Frontal cortex (tissue), 4 donors: ENCODE data around the gene HDAC2. TPM values are rescaled to one million over a fixed set of nuclear protein-coding genes. Genes with fewer than 3 reads are reported as not detected.
A peak's percentile ranks its signal among the peaks of the same experiment; 100 is the strongest.
"Not testable (repeated sequence)": the region's sequence is repeated elsewhere in the genome, so short reads cannot be mapped to it uniquely, and the experiment has no call there.

Source experiments
- DNase-seq, 2 donors: peaks; one replicate each; pipeline ENCODE4 v3.0.0; 2012; ENCODE audit warnings: low spot score in 2 of 2
- FAIRE-seq: peaks from 2 replicates; lab custom pipeline; 2012; peaks lifted over from hg19 to GRCh38; lab: Jason Lieb, UNC
- total RNA-seq: library from RNA; depleted of rRNA; stranded (reverse); fragments of >200 nt; gene quantifications from one replicate; pipeline ENCODE4 v1.2.3, GENCODE V29; 2014
- donor health status: control.
- donor health status: control.
- donor health status: control.

Gene HDAC2
- 206 TPM for total RNA-seq

GRCh38 chr6:113970805-113971676 lies at the start of gene HDAC2:
Gene HDAC2 (minus strand): TSS chr6:113971148. CDS start chr6:113970908, 240 bp downstream.
- DNase-seq (peak; percentile 87 to 95), FAIRE-seq (no peak)

- FAIRE-seq, result no peak
- DNase-seq, result no peak
Measured at GRCh38 chr6:114020196-114020595, 49.2 kb upstream of the HDAC2 start.

- FAIRE-seq, DNase-seq: not testable (repeated sequence)
Measured at GRCh38 chr6:114017146-114017545, 46.2 kb upstream of the HDAC2 start.

GRCh38 chr6:114014106-114014505 lies 43.2 kb upstream of the HDAC2 start:
- not testable (repeated sequence) for FAIRE-seq, DNase-seq

GRCh38 chr6:114011486-114011885 lies 40.5 kb upstream of the HDAC2 start:
- FAIRE-seq, result not testable (repeated sequence)

GRCh38 chr6:114010540-114010939 lies 39.6 kb upstream of the HDAC2 start:
- DNase-seq, result no peak
- no peak for FAIRE-seq

More at GRCh38 chr6:114011486-114011885, 40.5 kb upstream of the HDAC2 start:
- not testable (repeated sequence) for DNase-seq

- DNase-seq, result no peak
- no peak for FAIRE-seq
Measured at GRCh38 chr6:114009192-114009591, 38.2 kb upstream of the HDAC2 start.

- no peak for DNase-seq
- FAIRE-seq, result no peak
Measured at GRCh38 chr6:114008331-114008730, 37.4 kb upstream of the HDAC2 start.

- DNase-seq, result no peak
- no peak for FAIRE-seq
Measured at GRCh38 chr6:114007516-114007915, 36.6 kb upstream of the HDAC2 start.

- no peak for DNase-seq
- no peak for FAIRE-seq
Measured at GRCh38 chr6:114001354-114001753, 30.4 kb upstream of the HDAC2 start.

GRCh38 chr6:114000069-114000468 lies 29.1 kb upstream of the HDAC2 start:
- FAIRE-seq, result no peak
- DNase-seq, result no peak

GRCh38 chr6:113999284-113999683 lies 28.3 kb upstream of the HDAC2 start:
- no peak for FAIRE-seq
- no peak for DNase-seq

- FAIRE-seq (peak; percentile 98), DNase-seq (no peak)
Measured at GRCh38 chr6:113998811-113999210, 27.9 kb upstream of the HDAC2 start.

- no peak for FAIRE-seq
- DNase-seq, result no peak
Measured at GRCh38 chr6:113997116-113997515, 26.2 kb upstream of the HDAC2 start.

GRCh38 chr6:113995634-113996033 lies 24.7 kb upstream of the HDAC2 start:
- no peak for FAIRE-seq
- DNase-seq, result peak; percentile 13 to 24

- DNase-seq, result peak; percentile 34 to 43
- peak; percentile 97 for FAIRE-seq
Measured at GRCh38 chr6:113994934-113995342, 24.0 kb upstream of the HDAC2 start.

GRCh38 chr6:113989675-113990074 lies 18.7 kb upstream of the HDAC2 start:
- FAIRE-seq (no peak), DNase-seq (no peak)

- not testable (repeated sequence) for DNase-seq, FAIRE-seq
Measured at GRCh38 chr6:113982675-113983074, 11.7 kb upstream of the HDAC2 start.

- no peak for DNase-seq
- FAIRE-seq, result no peak
Measured at GRCh38 chr6:113982055-113982550, 11.2 kb upstream of the HDAC2 start.

- no peak for FAIRE-seq
- no peak for DNase-seq
Measured at GRCh38 chr6:113980937-113981554, 10.1 kb upstream of the HDAC2 start.

GRCh38 chr6:113979937-113980336 lies 9.0 kb upstream of the HDAC2 start:
- no peak for DNase-seq
- no peak for FAIRE-seq
